PC-3 (cell line): ENCODE data around the gene ISM2.

Experiments used
- CTCF ChIP-seq: fragments of 300-600 bp; sonication (generic); conservative IDR thresholded peaks from 2 replicates; pipeline ENCODE4 v1.5.1; 2017; ENCODE audit warnings: antibody characterized with exemption, low read depth, mild to moderate bottlenecking, low read length
- EZH2 ChIP-seq: fragments of 300-600 bp; sonication (generic); IDR thresholded peaks from one replicate; pipeline ENCODE4 v1.6.1; 2017; ENCODE audit warnings: antibody characterized with exemption, mild to moderate bottlenecking, low read length; ENCODE audit not compliant: unreplicated experiment
- EZH2phosphoT487 ChIP-seq: fragments of 300-600 bp; sonication (generic); IDR thresholded peaks from 2 replicates; pipeline ENCODE4 v1.6.1; 2018; ENCODE audit warnings: mild to moderate bottlenecking, antibody characterized with exemption, low read length, borderline replicate concordance

- TF ChIP-seq CTCF (peak; percentile 59), EZH2phosphoT487 (no peak), EZH2 (no peak)
These were observed 49.0 kb upstream of the ISM2 start for GRCh38 chr14:77547512-77548180.
